ENCODE measurements around the gene TRABD2A. TPM values are rescaled to one million over a fixed set of nuclear protein-coding genes. Genes with fewer than 3 reads are reported as not detected.
A peak's percentile ranks its signal among the peaks of the same experiment; 100 is the strongest.

TRABD2A gene
- total RNA-seq, 1 experiment from 2014 or later: 1.7 TPM

- Histone ChIP-seq H3T11ph (ENCODE audit: low read length) (no peak overlapping the region), H3K79me2 (ENCODE audit: insufficient read depth, low read length) (no peaks in the 10 kb centered on the region), H2BK20ac (ENCODE audit: low read depth, low read length, poor library complexity, severe bottlenecking) (no peak overlapping the region), H2AK5ac (ENCODE audit: insufficient read length, low read length) (no peak overlapping the region), H3K23me2 (ENCODE audit: insufficient read length, low read depth, low read length, poor library complexity, severe bottlenecking) (peaks cover 5% of the 10 kb centered on the region), H3K27ac (ENCODE audit: insufficient read length, low read depth, low read length) (no peak overlapping the region), H3K23ac (ENCODE audit: insufficient read length, low read depth, low read length) (no peak overlapping the region), H4K20me1 (ENCODE audit: control insufficient read depth, insufficient read depth, insufficient read length) (no peaks in the 10 kb centered on the region), H2BK120ac (ENCODE audit: low read depth, low read length, poor library complexity, severe bottlenecking) (no peak overlapping the region), H3K9me3 (ENCODE audit: control insufficient read depth, low read depth, low read length) (no peaks in the 10 kb centered on the region), H3K27me3 (ENCODE audit: insufficient read depth, low read length) (no peaks in the 10 kb centered on the region), H3K9ac (ENCODE audit: extremely low read depth, insufficient read length, low read length) (no peak overlapping the region), H2BK15ac (ENCODE audit: low read depth, low read length) (no peak overlapping the region), H3K18ac (ENCODE audit: insufficient read length, low read depth, low read length) (no peak overlapping the region), H3K14ac (ENCODE audit: insufficient read depth, low read length) (no peak overlapping the region; the same call in 1 of the 2 replicates), H2BK5ac (ENCODE audit: insufficient read length, low read length) (no peak overlapping the region), H3K4me2 (ENCODE audit: insufficient read depth, insufficient read length, low read length) (no peak overlapping the region), H3K4me1 (ENCODE audit: insufficient read depth, low read length) (no peaks in the 10 kb centered on the region), H4K8ac (replicated peaks; ENCODE audit: insufficient read length, low read depth, low read length) (no peak overlapping the region), H3K79me1 (ENCODE audit: insufficient read depth, low read depth, low read length, poor library complexity, severe bottlenecking) (no peaks in the 10 kb centered on the region), H4K91ac (ENCODE audit: insufficient read length, low read depth, low read length) (no peak overlapping the region), H2AFZ (ENCODE audit: low read length) (no peak overlapping the region), H2BK12ac (ENCODE audit: insufficient read length, low read depth, low read length) (no peak overlapping the region), H4K5ac (ENCODE audit: insufficient read length, low read depth, low read length) (no peak overlapping the region), H3K56ac (ENCODE audit: insufficient read length, low read depth, low read length) (no peak overlapping the region), H3K4ac (ENCODE audit: low read depth, low read length) (no peak overlapping the region)
- TF ChIP-seq CTCF (conservative IDR thresholded peaks at IDR 0.05): no peak
- no peaks in the 10 kb centered on the region for H3K36me3 Mint-ChIP-seq (ENCODE audit: insufficient read depth in 1 of 3, low read depth in 3 of 3)
- no peak overlapping the region; a peak in 1 of 5 replicates for H3K4me3 Mint-ChIP-seq
- H3K9me3 Mint-ChIP-seq: no peaks in the 10 kb centered on the region; a peak in 1 of 5 replicates
- peak overlapping the region in 1 of 3 experiments; percentile 6; a peak in 1 of 7 replicates for H3K27ac Mint-ChIP-seq
- WGBS (ENCODE audit: extremely low coverage, insufficient read length, low lambda C conversion rate): no CpG with 5 or more reads among the region's 2 CpGs
- H3K27me3 Mint-ChIP-seq (ENCODE audit: low read depth): peaks cover 12% of the 10 kb centered on the region
- no peak for DNase-seq
- H3K4me1 Mint-ChIP-seq: peaks cover 22 to 24% of the 10 kb centered on the region in 2 experiments
Observed at GRCh38 chr2:84925336-84925723, 44.4 kb upstream of the TRABD2A start.
